HepG2 (cell line): ENCODE data around the gene MEF2A. TPM values are rescaled to one million over a fixed set of nuclear protein-coding genes. Genes with fewer than 3 reads are reported as not detected.
A peak's percentile ranks its signal among the peaks of the same experiment; 100 is the strongest.

Source experiments
- ATAC-seq: fragments of 200-7000 bp; cut with Tn5 transposase; 3 replicates; pipeline ENCODE4 v1.9.1; 2020; ENCODE audit warnings: mild to moderate bottlenecking, moderate library complexity
- BruUV-seq: library from RNA; stranded (reverse); fragments of 400-500 nt; replicated peaks from 2 replicates; lab custom pipeline; 2021; lab: Mats Ljungman, UMichigan
- CTCF ChIA-PET: fragments of 300-600 bp; formaldehyde crosslinking; extraction: SDS; loops from one replicate; lab custom pipeline; 2021; ENCODE audit warnings: low total read pairs, inconsistent platforms, low intra/inter-chr PET ratio; lab: Yijun Ruan, JAX
- POLR2A ChIA-PET: fragments of 350-600 bp; sonication (Branson Sonifier 250); formaldehyde crosslinking; loops from one replicate; lab custom pipeline; 2020; ENCODE audit warnings: antibody characterized with exemption, inconsistent platforms; lab: Yijun Ruan, JAX
- DNase-seq: peaks from one replicate; pipeline ENCODE4 v3.0.0-alpha.2; 2015; ENCODE audit warnings: low spot score
- FAIRE-seq: peaks from 3 replicates; lab custom pipeline; 2011; peaks lifted over from hg19 to GRCh38; lab: Jason Lieb, UNC
- H2AFZ ChIP-seq: one replicate; pipeline ENCODE4 v1.6.1; 2011; ENCODE audit warnings: low read length, inconsistent platforms
- H3K27ac ChIP-seq: fragments of 300-600 bp; 3 replicates; pipeline ENCODE4 v1.8.0; 2011; ENCODE audit warnings: mixed run types, mild to moderate bottlenecking, mixed read lengths, low read length, inconsistent platforms; ENCODE audit not compliant: insufficient read depth; ENCODE audit errors: extremely low read length
- H3K27me3 ChIP-seq, 2 experiments: fragments of 200-600 bp in 1 of 2; 2 replicates in 1 of 2; 3 replicates in 1 of 2; pipeline versions ENCODE4 v1.6.0 to v1.8.0; 2011; ENCODE audit warnings: low read length in 2 of 2, mild to moderate bottlenecking in 2 of 2, moderate library complexity in 2 of 2, inconsistent platforms in 1 of 2; ENCODE audit not compliant: insufficient read depth in 2 of 2, control insufficient read depth in 1 of 2
- H3K36me3 ChIP-seq, 2 experiments: fragments of 200-600 bp in 1 of 2; replicated peaks in 1 of 2; 2 replicates in 1 of 2; 3 replicates in 1 of 2; pipeline versions ENCODE4 v1.5.1 to v1.8.0; 2011; ENCODE audit warnings: low read length in 2 of 2, inconsistent platforms in 1 of 2; ENCODE audit not compliant: insufficient read depth in 2 of 2, control insufficient read depth in 1 of 2
- H3K4me1 ChIP-seq: 2 replicates; pipeline ENCODE4 v1.5.1; 2012; ENCODE audit warnings: low read length, inconsistent platforms; ENCODE audit not compliant: insufficient read depth
- H3K4me2 ChIP-seq: 2 replicates; pipeline ENCODE4 v1.6.0; 2011; ENCODE audit warnings: low read depth, low read length, inconsistent platforms
- H3K4me3 ChIP-seq, 3 experiments: fragments of 200-600 bp in 1 of 3; sonication (generic), shearing (Covaris generic) in 1 of 3; replicated peaks in 1 of 3; 2 replicates each; pipeline ENCODE4 v1.5.1; 2011 to 2016; ENCODE audit warnings: low read length in 3 of 3, inconsistent platforms in 2 of 3, low read depth in 2 of 3, mild to moderate bottlenecking in 2 of 3, control low read depth in 1 of 3, mixed read lengths in 1 of 3; ENCODE audit not compliant: insufficient read depth in 1 of 3
- H3K79me2 ChIP-seq: one replicate; pipeline ENCODE4 v1.6.1; 2011; ENCODE audit warnings: low read length, inconsistent platforms; ENCODE audit not compliant: insufficient read depth
- H3K9ac ChIP-seq: 2 replicates; pipeline ENCODE4 v1.6.0; 2011; ENCODE audit warnings: mild to moderate bottlenecking, low read depth, low read length, inconsistent platforms; ENCODE audit not compliant: insufficient read depth
- H3K9me3 ChIP-seq: 2 replicates; pipeline ENCODE4 v1.5.1; 2012; ENCODE audit warnings: mild to moderate bottlenecking, low read length
- H4K20me1 ChIP-seq: 2 replicates; pipeline ENCODE4 v1.6.0; 2011; ENCODE audit warnings: inconsistent platforms, mild to moderate bottlenecking, low read length, moderate library complexity; ENCODE audit not compliant: insufficient read depth
- DR1 ChIP-seq: sonication (generic); formaldehyde crosslinking; IDR thresholded peaks from 2 replicates; pipeline ENCODE4 v1.8.0; 2021; ENCODE audit warnings: mild to moderate bottlenecking, missing genetic modification reagents, inconsistent platforms
- GZF1 ChIP-seq: sonication (generic); formaldehyde crosslinking; IDR thresholded peaks from 2 replicates; pipeline ENCODE4 v1.5.1; 2020; ENCODE audit warnings: mild to moderate bottlenecking, missing genetic modification reagents
- HOMEZ ChIP-seq: IDR thresholded peaks from 2 replicates; pipeline ENCODE4 v1.6.1; 2016; ENCODE audit warnings: low read depth
- IRX3 ChIP-seq: sonication (generic); formaldehyde crosslinking; IDR thresholded peaks from 2 replicates; pipeline ENCODE4 v1.8.1; 2023; ENCODE audit warnings: mild to moderate bottlenecking, low read depth, missing genetic modification reagents, borderline replicate concordance
- JUN ChIP-seq: sonication (generic); formaldehyde crosslinking; IDR thresholded peaks from 2 replicates; pipeline ENCODE4 v1.4.0; 2020; ENCODE audit warnings: mild to moderate bottlenecking, missing genetic modification reagents
- KDM5B ChIP-seq: sonication (generic); formaldehyde crosslinking; IDR thresholded peaks from 2 replicates; pipeline ENCODE4 v1.4.0; 2020; ENCODE audit warnings: missing genetic modification reagents, mild to moderate bottlenecking, borderline replicate concordance
- NCOA1 ChIP-seq: sonication (generic); formaldehyde crosslinking; IDR thresholded peaks from 2 replicates; pipeline ENCODE4 v1.9.0; 2021; ENCODE audit warnings: missing genetic modification reagents
- NR0B2 ChIP-seq: sonication (generic); formaldehyde crosslinking; IDR thresholded peaks from 2 replicates; pipeline ENCODE4 v1.4.0; 2020; ENCODE audit warnings: mild to moderate bottlenecking, missing genetic modification reagents
- PHB2 ChIP-seq: fragments of 450-650 bp; IDR thresholded peaks from 2 replicates; pipeline ENCODE4 v1.6.1; 2018; ENCODE audit not compliant: partially characterized antibody
- RFX3 ChIP-seq: IDR thresholded peaks from 2 replicates; pipeline ENCODE4 v1.6.1; 2016; ENCODE audit warnings: missing biosample characterization, missing genetic modification reagents
- RNF2 ChIP-seq: fragments of 450-650 bp; conservative IDR thresholded peaks from 2 replicates; pipeline ENCODE4 v1.6.1; 2016; ENCODE audit warnings: low read depth
- SKIL ChIP-seq: sonication (generic); formaldehyde crosslinking; IDR thresholded peaks from 2 replicates; pipeline ENCODE4 v1.8.0; 2022; ENCODE audit warnings: missing genetic modification reagents, mild to moderate bottlenecking, moderate library complexity, borderline replicate concordance
- YEATS2 ChIP-seq: sonication (generic); formaldehyde crosslinking; IDR thresholded peaks from 2 replicates; pipeline ENCODE4 v1.4.0; 2020; ENCODE audit warnings: missing genetic modification reagents, borderline replicate concordance
- ZIK1 ChIP-seq: sonication (generic); formaldehyde crosslinking; IDR thresholded peaks from 2 replicates; pipeline ENCODE4 v1.5.0; 2020; ENCODE audit warnings: mild to moderate bottlenecking, low read depth, missing genetic modification reagents, borderline replicate concordance
- ZNF17 ChIP-seq: sonication (generic); formaldehyde crosslinking; IDR thresholded peaks from 2 replicates; pipeline ENCODE4 v1.5.0; 2020; ENCODE audit warnings: mild to moderate bottlenecking, missing genetic modification reagents
- ZSCAN12 ChIP-seq: sonication (generic); formaldehyde crosslinking; IDR thresholded peaks from 2 replicates; pipeline ENCODE4 v1.9.0; 2021; ENCODE audit warnings: mild to moderate bottlenecking, missing genetic modification reagents
- ZSCAN5A ChIP-seq: sonication (generic); formaldehyde crosslinking; IDR thresholded peaks from 2 replicates; pipeline ENCODE4 v1.8.0; 2022; ENCODE audit warnings: mild to moderate bottlenecking, missing genetic modification reagents, borderline replicate concordance
- ZUFSP ChIP-seq: sonication (generic); formaldehyde crosslinking; IDR thresholded peaks from 2 replicates; pipeline ENCODE4 v1.9.0; 2021; ENCODE audit warnings: missing genetic modification reagents, mild to moderate bottlenecking, borderline replicate concordance
- WGBS: methylation state at CpG from one replicate; pipeline ENCODE4 v1.1.6; 2017; ENCODE audit warnings: low lambda C conversion rate; 5-methylcytosine and 5-hydroxymethylcytosine counted together
- in situ Hi-C: cut with HindIII; loops from 2 replicates; pipeline ENCODE4 v1.10.0; 2017; ENCODE audit warnings: low pct_unique_long_range_greater_than_20kb; ENCODE audit not compliant: extremely low pct_ligation_motif_present
- intact Hi-C: fragments of 100-400 bp; cut with micrococcal nuclease; formaldehyde crosslinking; loops from one replicate; pipeline ENCODE4 v1.10.0; 2022; ENCODE audit not compliant: unreplicated experiment
- polyA plus RNA-seq, 8 experiments: library from polyadenylated mRNA; depleted of rRNA in 3 of 8; stranded (reverse) in 7 of 8; unstranded in 1 of 8; fragments of >200 nt; fragmentation: Illumina TruSeq in 4 of 8; extraction: Trizol in 4 of 8; gene quantifications; 2 replicates each; pipeline versions ENCODE4 v1.2.1 to v1.2.3, GENCODE V29; 2011 to 2016; ENCODE audit warnings: low read depth in 4 of 8, missing spikeins in 1 of 8, mixed read lengths in 1 of 8; ENCODE audit not compliant: insufficient read depth in 1 of 8
- total RNA-seq, 5 experiments: library from RNA; depleted of rRNA; stranded (reverse); fragments of >200 nt; fragmentation: Illumina TruSeq; extraction: Trizol; gene quantifications; 2 replicates each; pipeline ENCODE4 v1.2.3, GENCODE V29; 2016; ENCODE audit warnings: low read depth in 1 of 5

Gene MEF2A
- total and polyA plus RNA-seq, 2 of the 13 experiments (the other 11 are each of a cell fraction or from before 2014, with no cell fraction given), result 15.2 to 24.4 TPM

GRCh38 chr15:99614749-99615288 lies 49.0 kb downstream of the MEF2A start:
- WGBS, result 69% methylated on average over 1 of the region's 1 CpG
- CTCF ChIA-PET, result no interaction called here
- Histone ChIP-seq H3K9ac (no peak overlapping the region), H3K4me2 (no peak overlapping the region), H3K36me3 (no peaks in the 10 kb centered on the region), H4K20me1 (peaks cover 10% of the 10 kb centered on the region; the same call in 1 of the 2 replicates), H3K27me3 (no peaks in the 10 kb centered on the region), H3K27ac (peak overlapping the region; percentile 64), H2AFZ (no peak overlapping the region), H3K4me1 (peaks cover 44% of the 10 kb centered on the region), H3K4me3 (no peak overlapping the region), H3K79me2 (peaks cover 63% of the 10 kb centered on the region), H3K9me3 (no peaks in the 10 kb centered on the region)
- BruUV-seq, result no TSS peak
- DNase-seq, result no peak
- in situ Hi-C loops (no loop called here), intact Hi-C loops (no loop called here)
- POLR2A ChIA-PET, result interaction anchor here (0.8 kb wide), 1 partner anchor 47 kb away, joined by 3 read pairs; no protein-coding TSS in a partner anchor
- FAIRE-seq, result no peak
- ATAC-seq, result peak; percentile 29
- TF ChIP-seq ZNF17 (CRISPR knock-in tag) (no peak), HOMEZ (no peak), KDM5B (CRISPR knock-in tag) (no peak), PHB2 (no peak), NR0B2 (CRISPR knock-in tag) (no peak), JUN (no peak), IRX3 (CRISPR knock-in tag) (no peak), ZUFSP (no peak), GZF1 (CRISPR knock-in tag) (no peak), YEATS2 (CRISPR knock-in tag) (no peak), RNF2 (no peak), ZIK1 (CRISPR knock-in tag) (no peak), NCOA1 (CRISPR knock-in tag) (no peak), ZSCAN12 (no peak), RFX3 (CRISPR knock-in tag) (no peak), ZSCAN5A (CRISPR knock-in tag) (no peak), SKIL (CRISPR knock-in tag) (no peak), DR1 (CRISPR knock-in tag) (no peak)
